GM19468 (cell line): Measurements from ENCODE around the gene ZNF30.
"Not testable (repeated sequence)": the region's sequence is repeated elsewhere in the genome, so short reads cannot be mapped to it uniquely, and the experiment has no call there.

ENCODE experiments used
- ATAC-seq: cut with Tn5 transposase; IDR thresholded peaks from one replicate; pipeline ENCODE4 v1.9.1; 2021; ENCODE audit warnings: mild to moderate bottlenecking, moderate library complexity, moderate number of reproducible peaks; ENCODE audit not compliant: unreplicated experiment; ENCODE audit errors: extremely low read depth

ZNF30 gene

GRCh38 chr19:34926685-34927375 lies at the start of gene ZNF30:
ZNF30 (plus strand) TSS chr19:34926903; CDS start chr19:34929948, 3,045 bp downstream.
- peak; percentile 79 for ATAC-seq

- ATAC-seq = no peak
These were observed 47.1 kb upstream of the ZNF30 start for GRCh38 chr19:34879563-34879962.

- no peak for ATAC-seq
These were observed 46.7 kb upstream of the ZNF30 start for GRCh38 chr19:34880034-34880433.

- ATAC-seq = no peak
These were observed 44.7 kb upstream of the ZNF30 start for GRCh38 chr19:34881982-34882381.

DNA sequence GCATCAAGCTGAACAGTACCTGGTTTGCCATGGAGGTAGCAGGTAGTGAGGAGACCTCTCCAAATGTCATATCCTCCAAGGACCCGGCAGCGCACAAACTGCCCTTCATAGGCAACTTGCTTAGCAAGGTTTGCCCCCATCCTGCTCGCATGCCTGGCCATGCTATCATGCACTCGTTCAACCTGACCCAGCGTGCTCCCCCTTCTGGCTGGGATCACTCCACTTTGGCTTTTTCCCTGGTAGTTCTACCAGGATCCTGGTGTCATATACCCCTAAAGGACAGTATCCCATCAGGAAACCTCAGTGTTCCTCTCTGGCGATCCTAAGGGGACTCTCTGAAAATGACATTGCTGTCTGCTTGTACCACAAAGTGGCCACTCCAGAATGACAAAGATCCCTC lies 38.6 kb upstream of the ZNF30 start:
- no peak for ATAC-seq

DNA sequence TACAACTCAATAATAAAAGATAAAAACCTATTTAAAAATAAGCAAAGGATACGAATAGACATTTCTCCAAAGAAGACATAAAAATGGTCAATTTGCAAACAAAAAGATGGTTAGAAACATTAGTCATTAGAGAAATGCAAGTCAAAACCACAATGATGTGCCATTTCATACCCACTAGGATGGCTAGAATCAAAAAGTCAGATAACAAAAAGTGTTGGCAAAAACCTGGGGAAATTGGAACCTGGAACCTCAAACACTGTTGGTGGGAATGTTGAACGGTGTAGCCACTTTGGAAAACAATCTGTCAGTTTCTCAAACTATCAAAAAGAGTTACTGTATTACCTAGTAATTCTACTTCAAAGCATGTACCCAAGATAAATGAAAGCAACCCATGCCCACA lies 26.5 kb upstream of the ZNF30 start:
- ATAC-seq = no peak

- ATAC-seq = no peak
These were observed 21.8 kb upstream of the ZNF30 start for GRCh38 chr19:34904664-34905527.

DNA sequence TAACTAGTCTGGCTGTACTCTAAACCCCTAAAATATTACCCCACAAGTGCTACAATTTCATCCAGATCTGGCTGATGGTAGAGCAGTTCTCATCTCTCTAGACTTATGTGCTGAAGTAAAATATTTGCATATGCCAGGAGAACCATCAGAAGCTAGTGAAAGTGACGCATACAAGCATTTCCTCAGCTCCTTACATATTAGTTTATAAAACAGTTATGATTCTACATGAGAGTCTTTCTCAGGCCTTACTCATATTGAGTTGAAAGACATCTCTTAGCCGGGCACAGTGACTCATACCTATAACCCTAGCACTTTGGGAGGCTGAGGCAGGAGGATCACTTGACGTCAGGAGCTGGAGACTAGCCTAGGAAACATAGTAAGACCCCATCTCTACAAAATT lies 15.9 kb upstream of the ZNF30 start:
- ATAC-seq = no peak

GRCh38 chr19:34917144-34917543 lies 9.6 kb upstream of the ZNF30 start:
- ATAC-seq = not testable (repeated sequence)

DNA sequence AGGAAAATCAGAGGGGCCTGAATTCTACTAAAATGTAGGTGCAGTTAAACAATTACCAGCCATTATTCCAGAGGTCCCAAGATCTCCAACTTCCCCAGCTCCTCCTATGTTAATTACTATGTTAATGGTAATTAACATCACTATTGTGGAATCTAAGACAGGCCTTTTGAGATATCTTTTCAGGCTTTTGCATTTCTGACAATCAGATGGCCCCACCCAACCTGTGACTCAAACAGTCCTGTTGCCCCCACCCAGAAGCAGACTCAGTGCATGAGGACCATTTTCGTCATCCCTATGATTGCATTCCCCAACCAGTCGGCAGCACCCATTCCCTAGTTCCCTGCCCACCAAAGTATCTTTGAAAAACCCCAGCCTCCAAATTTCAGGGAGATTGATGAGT lies 8.5 kb upstream of the ZNF30 start:
- ATAC-seq = no peak

GRCh38 chr19:34920090-34920786 lies 6.5 kb upstream of the ZNF30 start:
- ATAC-seq = not testable (repeated sequence)

- ATAC-seq = no peak
These were observed 1.3 kb upstream of the ZNF30 start for GRCh38 chr19:34925278-34925855.

GRCh38 chr19:34926361-34926684 lies 380 bp upstream of the ZNF30 start:
- ATAC-seq = no peak

DNA sequence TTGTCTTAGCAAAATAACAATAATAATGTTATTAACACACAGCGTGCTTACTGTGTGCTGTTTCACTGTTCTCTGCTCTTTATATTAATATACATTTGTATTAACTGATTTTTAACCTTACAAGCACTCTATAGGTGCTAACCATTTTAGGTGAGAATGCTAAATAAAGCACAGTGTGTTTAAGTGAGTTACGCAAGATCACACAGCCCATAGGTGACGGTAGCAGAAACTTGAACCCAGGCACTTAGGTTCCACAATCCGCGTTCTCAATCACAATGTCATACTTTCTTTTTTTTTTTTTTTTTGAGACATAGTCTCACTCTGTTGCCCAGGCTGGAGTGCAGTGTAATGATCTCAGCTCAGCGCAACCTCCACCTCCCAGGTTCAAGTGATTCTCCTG lies 5.8 kb downstream of the ZNF30 start:
- ATAC-seq = no peak

DNA sequence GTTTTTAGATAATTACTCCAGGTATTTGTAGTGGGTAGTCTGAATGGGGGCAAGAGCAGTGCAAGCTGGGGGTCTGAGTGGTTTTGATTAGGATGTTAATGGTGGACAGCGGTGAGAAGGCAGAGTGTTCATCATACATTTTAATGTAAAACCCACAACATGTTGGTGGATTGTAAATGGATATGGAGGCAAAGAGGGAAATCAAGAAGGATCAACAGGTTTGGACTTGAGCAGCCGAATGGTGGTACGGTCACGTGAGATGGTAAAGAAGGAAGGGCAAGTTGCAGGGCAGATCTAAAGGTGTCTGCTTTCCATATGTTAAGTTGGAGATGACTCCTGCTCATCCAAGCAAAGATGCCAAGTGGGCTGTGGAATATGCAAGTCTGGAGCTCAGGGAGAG lies 9.5 kb downstream of the ZNF30 start:
- ATAC-seq = no peak

DNA sequence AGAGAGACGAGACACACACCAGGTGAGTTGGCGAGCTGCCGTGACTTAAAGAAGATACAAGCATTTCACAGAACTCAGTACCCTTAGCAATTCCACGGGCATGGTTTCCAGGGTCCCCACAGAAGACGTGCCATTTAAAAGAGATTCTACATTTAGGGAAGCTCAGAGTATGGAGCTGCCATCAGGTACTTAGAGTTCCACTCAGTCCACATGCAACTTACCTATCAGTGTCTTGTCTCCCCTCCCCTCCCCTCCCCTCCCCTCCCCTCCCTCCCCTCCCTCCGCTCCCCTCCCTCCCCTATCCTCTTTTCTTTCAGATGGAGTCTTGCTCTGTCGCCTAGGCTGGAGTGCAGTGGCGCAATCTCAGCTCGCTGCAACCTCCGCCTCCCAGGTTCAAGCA lies 12.2 kb downstream of the ZNF30 start:
- ATAC-seq = no peak

GRCh38 chr19:34943861-34944573 lies 17.3 kb downstream of the ZNF30 start:
- ATAC-seq = no peak

GRCh38 chr19:34953092-34953491 lies 26.4 kb downstream of the ZNF30 start:
- no peak for ATAC-seq

- no peak for ATAC-seq
These were observed 31.4 kb downstream of the ZNF30 start for GRCh38 chr19:34957830-34958751.
